ENCODE results near the gene FOXP1. TPM values are rescaled to one million over a fixed set of nuclear protein-coding genes. Genes with fewer than 3 reads are reported as not detected.

FOXP1 gene
- polyA plus RNA-seq, 1 donor (not counting 4 experiments of a cell fraction or from before 2014, with no cell fraction given) = 14.6 TPM

DNA sequence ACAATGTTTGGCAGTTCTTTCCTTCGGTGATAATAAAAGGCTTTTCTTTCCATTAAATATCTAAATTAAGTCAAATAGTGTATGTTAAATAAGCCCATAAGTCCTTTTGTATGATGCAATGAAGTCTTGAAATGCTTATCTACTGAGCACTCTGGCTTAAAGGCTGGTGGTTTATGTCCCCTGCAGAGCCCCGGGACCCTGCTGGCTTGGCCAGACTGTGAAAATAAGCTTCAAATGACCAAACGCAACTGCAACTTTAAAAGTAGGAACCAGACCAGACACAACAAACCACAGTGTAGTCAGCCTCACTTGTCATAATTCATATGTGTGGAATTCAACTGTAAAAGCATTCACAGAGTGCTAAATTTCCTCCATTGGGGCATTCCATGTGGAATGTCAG lies 72.5 kb downstream of the FOXP1 start:
- Histone ChIP-seq H3K79me2 (ENCODE audit: control insufficient read depth, insufficient read depth, low read length) (no peaks in the 10 kb centered on the region), H3K4me1 (ENCODE audit: control insufficient read depth, extremely low read depth, insufficient read depth, low read length) (peaks cover 14% of the 10 kb centered on the region), H2AFZ (ENCODE audit: control insufficient read depth, low read length) (no peak overlapping the region), H3K36me3 (ENCODE audit: control insufficient read depth in 2 of 2, extremely low read depth in 1 of 2, insufficient read depth in 2 of 2, low read length in 2 of 2) (no peaks in the 10 kb centered on the region), H3K27me3 (ENCODE audit: control insufficient read depth, extremely low read depth, insufficient read depth, low read length) (no peaks in the 10 kb centered on the region), H3K4me3 (ENCODE audit: control insufficient read depth in 2 of 3, extremely low read depth in 1 of 3, insufficient read depth in 2 of 3, low read depth in 1 of 3, low read length in 3 of 3) (no peak overlapping the region), H3K27ac (ENCODE audit: control insufficient read depth, insufficient read depth, low read length) (no peak overlapping the region), H3K9me1 (ENCODE audit: control insufficient read depth, extremely low read depth, insufficient read depth, low read length) (no peaks in the 10 kb centered on the region), H4K20me1 (ENCODE audit: control insufficient read depth, extremely low read depth, insufficient read depth, low read length) (no peaks in the 10 kb centered on the region), H3K9ac (ENCODE audit: control insufficient read depth, extremely low read depth, insufficient read depth, low read length) (no peak overlapping the region), H3K9me3 (ENCODE audit: control insufficient read depth, low read depth, low read length) (no peaks in the 10 kb centered on the region), H3K4me2 (ENCODE audit: control insufficient read depth, extremely low read depth, insufficient read depth, low read depth, low read length) (no peak overlapping the region)
- TF ChIP-seq, protein P1, sequence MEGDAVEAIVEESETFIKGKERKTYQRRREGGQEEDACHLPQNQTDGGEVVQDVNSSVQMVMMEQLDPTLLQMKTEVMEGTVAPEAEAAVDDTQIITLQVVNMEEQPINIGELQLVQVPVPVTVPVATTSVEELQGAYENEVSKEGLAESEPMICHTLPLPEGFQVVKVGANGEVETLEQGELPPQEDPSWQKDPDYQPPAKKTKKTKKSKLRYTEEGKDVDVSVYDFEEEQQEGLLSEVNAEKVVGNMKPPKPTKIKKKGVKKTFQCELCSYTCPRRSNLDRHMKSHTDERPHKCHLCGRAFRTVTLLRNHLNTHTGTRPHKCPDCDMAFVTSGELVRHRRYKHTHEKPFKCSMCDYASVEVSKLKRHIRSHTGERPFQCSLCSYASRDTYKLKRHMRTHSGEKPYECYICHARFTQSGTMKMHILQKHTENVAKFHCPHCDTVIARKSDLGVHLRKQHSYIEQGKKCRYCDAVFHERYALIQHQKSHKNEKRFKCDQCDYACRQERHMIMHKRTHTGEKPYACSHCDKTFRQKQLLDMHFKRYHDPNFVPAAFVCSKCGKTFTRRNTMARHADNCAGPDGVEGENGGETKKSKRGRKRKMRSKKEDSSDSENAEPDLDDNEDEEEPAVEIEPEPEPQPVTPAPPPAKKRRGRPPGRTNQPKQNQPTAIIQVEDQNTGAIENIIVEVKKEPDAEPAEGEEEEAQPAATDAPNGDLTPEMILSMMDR (optimal IDR thresholded peaks at IDR 0.05 in 1 of 3, IDR thresholded peaks at IDR 0.05 in 1 of 3, conservative IDR thresholded peaks at IDR 0.05 in 1 of 3; ENCODE audit: extremely low read depth in 1 of 3, insufficient read depth in 2 of 3, low read length in 3 of 3) = no peak
- TF ChIP-seq EZH2 (IDR thresholded peaks at IDR 0.05; ENCODE audit: low read length) = no peak
- no peak for FAIRE-seq
- dilution Hi-C loops (cut with MboI; ENCODE audit: extremely low pct_ligation_motif_present, low sequenced_read_pairs) = no loop called here
- DNase-seq (ENCODE audit: low read depth, low spot score) = no peak

DNA sequence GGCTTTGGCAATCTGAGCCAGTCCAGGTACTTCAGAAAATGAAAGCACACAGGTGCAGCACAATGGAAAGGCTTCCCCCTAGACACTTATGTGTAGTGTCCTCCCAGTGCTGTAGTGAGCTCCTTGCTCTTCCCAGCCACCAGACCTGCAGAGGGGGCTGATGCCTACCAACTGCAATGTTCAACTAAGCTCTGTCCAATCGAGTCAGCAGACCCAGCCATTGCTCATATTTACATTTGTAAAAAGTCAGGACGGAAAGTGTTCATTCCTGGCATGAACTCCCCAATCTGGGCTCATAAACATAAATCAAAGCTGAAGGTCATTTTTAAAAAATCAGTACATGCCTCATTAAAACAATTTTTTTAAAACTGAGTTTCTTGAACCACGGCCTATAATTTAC lies 73.0 kb downstream of the FOXP1 start:
- no peak for TF ChIP-seq EZH2 (IDR thresholded peaks at IDR 0.05; ENCODE audit: low read length)
- TF ChIP-seq, protein P1 (optimal IDR thresholded peaks at IDR 0.05 in 1 of 3, IDR thresholded peaks at IDR 0.05 in 1 of 3, conservative IDR thresholded peaks at IDR 0.05 in 1 of 3; ENCODE audit: extremely low read depth in 1 of 3, insufficient read depth in 2 of 3, low read length in 3 of 3) = no peak
- dilution Hi-C loops (cut with MboI; ENCODE audit: extremely low pct_ligation_motif_present, low sequenced_read_pairs) = no loop called here
- Histone ChIP-seq H3K36me3 (ENCODE audit: control insufficient read depth in 2 of 2, extremely low read depth in 1 of 2, insufficient read depth in 2 of 2, low read length in 2 of 2) (no peaks in the 10 kb centered on the region), H2AFZ (ENCODE audit: control insufficient read depth, low read length) (no peak overlapping the region), H3K27me3 (ENCODE audit: control insufficient read depth, extremely low read depth, insufficient read depth, low read length) (no peaks in the 10 kb centered on the region), H3K79me2 (ENCODE audit: control insufficient read depth, insufficient read depth, low read length) (no peaks in the 10 kb centered on the region), H3K27ac (ENCODE audit: control insufficient read depth, insufficient read depth, low read length) (no peak overlapping the region), H3K4me2 (ENCODE audit: control insufficient read depth, extremely low read depth, insufficient read depth, low read depth, low read length) (no peak overlapping the region), H3K9me3 (ENCODE audit: control insufficient read depth, low read depth, low read length) (no peaks in the 10 kb centered on the region), H3K9ac (ENCODE audit: control insufficient read depth, extremely low read depth, insufficient read depth, low read length) (no peak overlapping the region), H3K9me1 (ENCODE audit: control insufficient read depth, extremely low read depth, insufficient read depth, low read length) (no peaks in the 10 kb centered on the region), H4K20me1 (ENCODE audit: control insufficient read depth, extremely low read depth, insufficient read depth, low read length) (no peaks in the 10 kb centered on the region), H3K4me3 (ENCODE audit: control insufficient read depth in 2 of 3, extremely low read depth in 1 of 3, insufficient read depth in 2 of 3, low read depth in 1 of 3, low read length in 3 of 3) (no peak overlapping the region), H3K4me1 (ENCODE audit: control insufficient read depth, extremely low read depth, insufficient read depth, low read length) (peaks cover 14% of the 10 kb centered on the region)
- no peak for FAIRE-seq
- no peak for DNase-seq (ENCODE audit: low read depth, low spot score)

Measured in keratinocyte (primary cell).